ENCODE results near the gene PRLR. TPM values are rescaled to one million over a fixed set of nuclear protein-coding genes. Genes with fewer than 3 reads are reported as not detected.

PRLR gene
- total RNA-seq, 4 donors from 2014 or later = 0.98 to 4.0 (median 1.6) TPM

DNA sequence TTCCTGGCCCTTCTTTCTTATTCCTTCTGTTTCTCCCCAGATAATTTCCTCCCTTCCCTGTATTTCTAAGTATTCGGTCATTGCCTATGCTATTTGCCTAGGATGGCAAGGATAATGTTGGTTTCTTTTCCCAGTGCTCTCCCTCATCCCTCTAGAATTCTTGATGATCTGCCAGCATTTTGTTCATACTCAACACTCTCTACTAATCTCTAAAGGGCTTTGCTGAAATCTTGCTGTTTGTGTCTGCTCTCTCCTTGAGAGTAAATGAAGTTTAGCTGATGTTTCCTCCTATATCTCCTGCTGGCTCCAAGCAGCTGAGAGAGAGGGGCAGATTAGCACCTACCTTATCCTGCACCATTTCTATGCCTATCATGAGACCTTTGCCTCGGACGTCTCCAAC, 220.6 kb downstream of the PRLR start:
- TF ChIP-seq, protein P1, sequence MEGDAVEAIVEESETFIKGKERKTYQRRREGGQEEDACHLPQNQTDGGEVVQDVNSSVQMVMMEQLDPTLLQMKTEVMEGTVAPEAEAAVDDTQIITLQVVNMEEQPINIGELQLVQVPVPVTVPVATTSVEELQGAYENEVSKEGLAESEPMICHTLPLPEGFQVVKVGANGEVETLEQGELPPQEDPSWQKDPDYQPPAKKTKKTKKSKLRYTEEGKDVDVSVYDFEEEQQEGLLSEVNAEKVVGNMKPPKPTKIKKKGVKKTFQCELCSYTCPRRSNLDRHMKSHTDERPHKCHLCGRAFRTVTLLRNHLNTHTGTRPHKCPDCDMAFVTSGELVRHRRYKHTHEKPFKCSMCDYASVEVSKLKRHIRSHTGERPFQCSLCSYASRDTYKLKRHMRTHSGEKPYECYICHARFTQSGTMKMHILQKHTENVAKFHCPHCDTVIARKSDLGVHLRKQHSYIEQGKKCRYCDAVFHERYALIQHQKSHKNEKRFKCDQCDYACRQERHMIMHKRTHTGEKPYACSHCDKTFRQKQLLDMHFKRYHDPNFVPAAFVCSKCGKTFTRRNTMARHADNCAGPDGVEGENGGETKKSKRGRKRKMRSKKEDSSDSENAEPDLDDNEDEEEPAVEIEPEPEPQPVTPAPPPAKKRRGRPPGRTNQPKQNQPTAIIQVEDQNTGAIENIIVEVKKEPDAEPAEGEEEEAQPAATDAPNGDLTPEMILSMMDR (IDR thresholded peaks at IDR 0.05; ENCODE audit: low read depth) = no peak

DNA sequence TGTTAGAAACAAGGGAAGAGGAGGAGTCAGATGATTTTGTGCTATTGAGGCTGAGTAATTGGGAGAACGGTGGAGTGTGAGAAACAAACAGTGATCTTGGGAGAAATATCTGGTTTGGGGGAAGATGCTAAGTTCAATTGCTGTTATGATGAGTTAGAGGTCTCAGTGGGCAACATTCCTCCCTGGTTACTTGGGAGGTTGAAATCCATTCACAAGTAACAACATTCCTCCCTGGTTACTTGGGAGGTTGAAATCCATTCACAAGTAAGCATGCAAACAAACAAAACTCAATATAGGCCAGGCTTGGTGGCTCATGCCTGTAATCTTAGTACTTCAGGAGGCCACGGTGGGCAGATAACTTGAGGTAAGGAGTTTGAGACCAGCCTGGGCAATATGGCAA, 221.3 kb downstream of the PRLR start:
- TF ChIP-seq, protein P1 (IDR thresholded peaks at IDR 0.05; ENCODE audit: low read depth) = no peak

DNA sequence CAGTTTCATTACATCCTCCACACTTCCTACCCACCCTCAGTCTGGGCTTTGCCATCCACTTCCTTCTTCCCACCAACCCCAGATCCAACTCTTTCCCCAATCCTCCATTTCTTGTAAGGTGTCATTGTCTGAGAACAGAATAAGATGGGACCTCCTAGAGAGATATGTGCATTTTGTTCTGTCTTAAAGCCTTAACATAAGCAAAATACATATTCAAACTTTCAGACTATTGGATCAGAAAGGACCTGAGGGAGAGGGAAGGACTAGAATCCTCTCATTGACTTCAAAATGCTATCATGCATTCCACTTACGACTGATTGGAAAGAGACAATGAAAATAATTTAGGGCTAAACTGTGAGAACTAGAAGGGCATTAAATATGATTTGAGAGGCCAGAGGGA, 225.5 kb downstream of the PRLR start:
- TF ChIP-seq, protein P1 (IDR thresholded peaks at IDR 0.05; ENCODE audit: low read depth) = no peak

DNA sequence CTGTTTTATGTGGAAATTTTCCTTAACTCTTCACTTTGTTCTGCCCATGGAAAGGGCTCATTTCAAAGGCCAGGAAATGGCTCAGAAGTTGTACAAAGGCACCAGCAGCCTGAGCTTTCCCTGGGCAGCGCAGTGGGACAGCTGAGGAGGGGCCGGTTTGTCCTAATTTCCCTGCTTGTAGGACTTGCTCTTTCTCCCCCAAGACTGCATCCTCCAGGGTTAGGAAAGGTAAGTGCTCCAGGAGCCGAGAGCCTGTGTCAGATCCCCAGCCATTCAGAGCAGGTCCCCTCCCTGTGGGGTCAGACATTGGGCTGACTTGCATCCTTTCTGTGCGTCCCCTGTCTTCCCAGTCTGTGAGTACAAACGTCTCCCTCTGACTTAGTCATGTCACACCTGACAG, 226.1 kb downstream of the PRLR start:
- TF ChIP-seq, protein P1 (IDR thresholded peaks at IDR 0.05; ENCODE audit: low read depth) = no peak

DNA sequence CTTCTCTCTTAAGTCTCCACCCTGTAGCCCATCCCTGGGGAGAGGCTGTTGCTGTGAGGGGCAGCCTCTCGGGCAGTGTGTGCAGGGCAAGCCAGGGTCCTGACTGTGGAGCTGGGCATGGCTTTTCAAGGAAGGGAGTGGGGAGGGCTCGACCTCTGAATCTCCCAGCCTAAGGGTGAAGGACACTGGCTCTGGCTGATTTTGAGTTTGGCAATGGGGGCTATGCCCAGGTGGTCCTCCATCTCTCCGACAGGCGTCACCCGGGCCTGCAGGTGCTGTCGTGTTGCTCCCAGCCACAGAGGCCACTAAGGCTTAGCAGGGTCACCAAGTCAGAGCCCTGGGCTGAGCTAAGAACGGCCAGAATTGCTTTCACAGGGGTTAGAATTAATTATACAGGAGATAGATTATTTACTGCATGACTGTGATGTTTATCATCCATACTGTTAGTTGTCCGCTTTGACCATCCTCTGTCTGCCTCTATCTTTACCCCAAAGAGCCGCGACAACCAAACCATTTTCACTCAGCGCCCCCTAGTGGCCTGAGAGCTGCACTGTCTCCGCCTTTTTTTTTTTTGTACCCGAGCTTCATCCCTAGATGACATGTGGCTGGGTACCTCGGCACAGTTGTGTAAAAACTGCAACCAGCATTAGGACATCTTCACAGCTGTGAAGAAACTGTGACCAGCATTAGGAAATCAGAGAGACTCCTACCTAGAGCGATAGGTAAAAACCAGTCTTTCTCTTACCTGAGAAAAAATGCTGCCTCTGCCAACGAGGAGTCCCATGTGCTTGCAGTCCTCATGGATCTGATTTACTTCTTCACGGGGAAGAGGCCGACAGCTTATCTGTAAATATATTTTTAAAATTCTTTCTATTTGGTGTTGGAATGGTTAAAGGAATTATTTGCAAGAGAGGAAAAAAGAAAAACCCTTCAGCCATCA, 227.0 kb downstream of the PRLR start:
- TF ChIP-seq, protein P1 (IDR thresholded peaks at IDR 0.05; ENCODE audit: low read depth) = no peak

DNA sequence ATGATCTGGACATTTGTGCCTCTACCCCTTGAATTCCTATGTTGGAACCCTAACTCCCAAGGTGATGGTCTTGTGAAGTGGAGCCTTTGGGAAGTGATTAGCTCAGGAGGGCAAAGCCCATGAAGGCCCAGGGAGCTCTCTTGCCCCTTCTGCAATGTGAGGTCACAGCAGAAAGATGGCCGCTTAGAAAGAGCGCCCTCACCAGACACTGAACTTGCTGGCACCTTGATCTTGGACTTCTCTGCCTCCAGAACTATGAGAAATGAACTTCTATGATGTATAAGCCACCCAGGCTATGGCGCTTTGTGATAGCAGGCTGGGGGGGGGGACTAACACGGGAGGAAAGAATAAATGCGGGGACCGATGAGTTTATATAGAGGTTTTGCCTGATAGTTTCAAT, 227.8 kb downstream of the PRLR start:
- TF ChIP-seq, protein P1 (IDR thresholded peaks at IDR 0.05; ENCODE audit: low read depth) = no peak

DNA sequence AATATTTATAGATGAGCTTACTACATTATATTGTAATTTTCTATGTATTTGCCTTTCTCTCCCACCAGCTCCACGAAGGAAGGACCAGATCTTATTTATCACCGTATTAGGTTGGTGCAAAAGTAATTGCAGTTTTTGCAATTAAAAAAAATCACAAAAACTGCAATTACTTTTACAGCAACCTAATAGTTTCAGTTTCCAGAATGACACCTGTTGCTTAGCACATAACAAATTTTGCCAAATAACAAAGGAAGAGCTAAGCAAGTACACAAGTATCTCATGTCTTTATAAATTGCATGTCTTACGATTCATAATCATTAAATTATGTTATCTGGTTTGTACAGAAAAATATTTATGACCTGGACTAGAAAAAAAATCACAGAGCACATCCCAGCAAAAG, 228.4 kb downstream of the PRLR start:
- TF ChIP-seq, protein P1 (IDR thresholded peaks at IDR 0.05; ENCODE audit: low read depth) = no peak

Other genes with a start within 250 kb of the PRLR start
- not detected for gene AGXT2, start 182.5 kb downstream of the PRLR start, total RNA-seq